LNCAP (cell line): ENCODE measurements around the gene TIMELESS.

ENCODE experiments used
- TF ChIP-seq, protein P1 (sequence below): fragments of 450-650 bp; IDR thresholded peaks from 2 replicates; pipeline ENCODE4 v1.5.1; 2017; ENCODE audit warnings: mild to moderate bottlenecking

The TIMELESS gene

GRCh38 chr12:56477521-56478225 is 28.4 kb upstream of the TIMELESS start:
- TF ChIP-seq, protein P1, sequence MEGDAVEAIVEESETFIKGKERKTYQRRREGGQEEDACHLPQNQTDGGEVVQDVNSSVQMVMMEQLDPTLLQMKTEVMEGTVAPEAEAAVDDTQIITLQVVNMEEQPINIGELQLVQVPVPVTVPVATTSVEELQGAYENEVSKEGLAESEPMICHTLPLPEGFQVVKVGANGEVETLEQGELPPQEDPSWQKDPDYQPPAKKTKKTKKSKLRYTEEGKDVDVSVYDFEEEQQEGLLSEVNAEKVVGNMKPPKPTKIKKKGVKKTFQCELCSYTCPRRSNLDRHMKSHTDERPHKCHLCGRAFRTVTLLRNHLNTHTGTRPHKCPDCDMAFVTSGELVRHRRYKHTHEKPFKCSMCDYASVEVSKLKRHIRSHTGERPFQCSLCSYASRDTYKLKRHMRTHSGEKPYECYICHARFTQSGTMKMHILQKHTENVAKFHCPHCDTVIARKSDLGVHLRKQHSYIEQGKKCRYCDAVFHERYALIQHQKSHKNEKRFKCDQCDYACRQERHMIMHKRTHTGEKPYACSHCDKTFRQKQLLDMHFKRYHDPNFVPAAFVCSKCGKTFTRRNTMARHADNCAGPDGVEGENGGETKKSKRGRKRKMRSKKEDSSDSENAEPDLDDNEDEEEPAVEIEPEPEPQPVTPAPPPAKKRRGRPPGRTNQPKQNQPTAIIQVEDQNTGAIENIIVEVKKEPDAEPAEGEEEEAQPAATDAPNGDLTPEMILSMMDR: no peak

DNA sequence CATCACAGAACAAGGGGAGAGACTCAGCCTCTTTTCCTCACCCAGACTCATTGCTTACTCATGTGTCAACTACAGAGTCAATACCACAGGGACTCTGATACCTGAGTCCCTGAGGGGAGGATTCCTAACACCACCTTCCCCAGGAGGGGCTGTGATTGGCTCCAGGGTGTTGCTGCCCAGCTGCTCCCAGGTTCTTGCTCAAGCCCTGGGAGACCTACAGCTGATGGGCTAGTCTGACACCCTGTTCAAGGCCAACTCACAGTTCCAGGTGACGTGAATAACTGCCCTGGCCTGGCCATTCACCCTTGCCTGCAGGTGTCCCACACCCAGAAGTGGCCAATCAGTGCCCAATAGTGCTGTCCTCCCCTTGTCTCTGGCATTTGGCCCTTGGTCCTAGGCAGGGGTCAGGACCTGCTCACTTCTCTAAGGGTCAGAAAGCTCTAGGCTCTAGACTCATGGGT is 27.8 kb upstream of the TIMELESS start:
- TF ChIP-seq, protein P1: no peak

DNA sequence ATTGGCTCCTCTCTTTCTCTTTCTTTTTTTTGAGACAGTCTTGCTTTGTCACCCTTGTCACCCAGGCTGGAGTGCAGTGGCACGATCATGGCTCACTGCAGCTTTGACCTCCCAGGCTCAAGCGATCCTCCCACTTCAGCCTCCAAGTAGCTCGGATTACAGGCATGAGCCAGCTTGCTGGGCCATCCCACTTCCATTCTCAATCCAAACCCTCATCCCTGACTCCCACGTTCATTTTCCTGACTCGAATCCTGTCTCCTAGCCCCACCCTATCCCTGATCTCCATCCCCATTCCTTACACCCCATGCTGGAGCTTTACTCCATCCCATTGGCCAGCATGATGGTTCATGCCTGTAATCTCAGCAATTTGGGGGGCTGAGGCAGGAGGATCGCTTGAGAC is 26.9 kb upstream of the TIMELESS start:
- TF ChIP-seq, protein P1: no peak

DNA sequence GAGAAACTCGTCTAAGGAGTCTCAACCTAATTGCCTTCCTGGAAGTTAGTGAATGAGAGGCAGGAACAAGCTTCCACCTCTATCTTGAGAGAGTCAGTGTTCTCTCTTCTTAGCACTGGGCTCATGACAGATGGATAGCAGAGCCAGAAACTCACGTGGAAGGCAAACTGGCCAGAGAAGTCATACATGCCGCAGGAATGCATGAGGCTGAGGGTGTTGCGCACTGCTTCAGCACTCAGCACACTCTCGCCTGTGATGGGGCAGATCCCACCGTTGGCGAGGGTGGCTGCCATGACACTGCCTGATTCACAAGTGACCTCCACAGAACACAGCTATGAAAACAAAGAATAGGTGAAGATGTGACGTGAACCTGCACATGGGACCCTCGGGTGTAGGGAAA is 25.2 kb upstream of the TIMELESS start:
- TF ChIP-seq, protein P1: no peak

DNA sequence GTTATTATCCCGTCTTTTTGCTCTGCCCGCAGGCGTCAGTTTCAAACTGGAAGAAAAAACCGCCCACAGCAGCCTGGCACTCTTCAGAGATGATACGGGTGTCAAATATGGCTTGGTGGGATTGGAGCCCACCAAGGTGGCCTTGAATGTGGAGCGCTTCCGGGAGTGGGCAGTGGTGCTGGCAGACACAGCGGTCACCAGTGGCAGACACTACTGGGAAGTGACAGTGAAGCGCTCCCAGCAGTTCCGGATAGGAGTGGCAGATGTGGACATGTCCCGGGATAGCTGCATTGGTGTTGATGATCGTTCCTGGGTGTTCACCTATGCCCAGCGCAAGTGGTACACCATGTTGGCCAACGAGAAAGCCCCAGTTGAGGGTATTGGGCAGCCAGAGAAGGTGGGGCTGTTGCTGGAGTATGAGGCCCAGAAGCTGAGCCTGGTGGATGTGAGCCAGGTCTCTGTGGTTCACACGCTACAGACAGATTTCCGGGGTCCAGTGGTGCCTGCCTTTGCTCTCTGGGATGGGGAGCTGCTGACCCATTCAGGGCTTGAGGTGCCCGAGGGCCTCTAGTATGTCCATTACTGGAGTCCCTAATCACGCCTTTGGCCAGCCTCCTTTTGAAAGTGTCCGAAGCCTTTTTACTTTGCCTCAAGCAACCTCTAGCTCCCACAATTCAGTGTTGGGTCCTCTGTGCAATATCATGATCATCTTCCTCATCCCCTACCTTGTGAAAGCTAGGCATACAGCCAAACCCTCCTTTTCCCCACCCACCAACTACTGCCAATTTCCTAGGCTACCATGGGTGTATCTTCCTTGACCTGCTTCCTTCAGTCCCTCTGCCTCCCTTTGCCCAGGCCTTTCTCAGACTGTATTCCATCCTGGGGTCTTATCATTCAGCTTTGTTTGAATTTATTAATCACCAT is 20.0 kb upstream of the TIMELESS start:
- TF ChIP-seq, protein P1: no peak

GRCh38 chr12:56468216-56469006 is 19.2 kb upstream of the TIMELESS start, which contains the start of gene SPRYD4:
TSS of gene SPRYD4 (plus strand) at chr12:56468578. CDS start at chr12:56468592, 14 bp downstream.
- TF ChIP-seq, protein P1: peak; percentile 49; the same call in 1 of the 2 replicates

GRCh38 chr12:56462565-56462964 is 13.3 kb upstream of the TIMELESS start:
- TF ChIP-seq, protein P1: no peak
